Lower leg skin (tissue), 4 donors: ENCODE measurements around the gene HSD17B4. TPM values are rescaled to one million over a fixed set of nuclear protein-coding genes. Genes with fewer than 3 reads are reported as not detected.
"Not testable (repeated sequence)": the region's sequence is repeated elsewhere in the genome, so short reads cannot be mapped to it uniquely, and the experiment has no call there.

ENCODE experiments used
- DNase-seq, 2 donors: peaks; one replicate each; pipeline ENCODE4 v3.0.0-alpha.2; 2019; ENCODE audit warnings: low spot score in 2 of 2
- H3K4me3 ChIP-seq: fragments of 200-600 bp; sonication (generic); 2 replicates; pipeline ENCODE4 v1.5.1; 2017; ENCODE audit warnings: mild to moderate bottlenecking, low read depth; ENCODE audit not compliant: poor library complexity, severe bottlenecking
- POLR2A ChIP-seq, 2 donors: fragments of 450-650 bp; IDR thresholded peaks; one replicate each; pipeline ENCODE4 v1.6.1; 2016 to 2017; ENCODE audit warnings: antibody characterized with exemption in 2 of 2, mild to moderate bottlenecking in 1 of 2, moderate library complexity in 1 of 2
- WGBS, 2 donors: methylation state at CpG; one replicate each; pipeline ENCODE4 v1.1.5; 2018; 5-methylcytosine and 5-hydroxymethylcytosine counted together
- intact Hi-C: fragments of 100-400 bp; cut with DNase I; formaldehyde crosslinking; loops from one replicate; pipeline ENCODE4 v1.15.0; 2023; ENCODE audit warnings: low total_unique reads
- total RNA-seq, 4 donors: library from RNA; depleted of rRNA; stranded (reverse); fragments of >200 nt; gene quantifications; one replicate each; pipeline ENCODE4 v1.1.0, GENCODE V29; 2016
- TF ChIP-seq, protein P1 (sequence below), 3 donors: fragments of 450-650 bp; IDR thresholded peaks; one replicate each; pipeline ENCODE4 v1.5.1; 2016; ENCODE audit warnings: antibody characterized with exemption in 3 of 3, mild to moderate bottlenecking in 3 of 3, moderate library complexity in 2 of 3

HSD17B4 gene
- total RNA-seq, 4 donors from 2014 or later = 88.6 to 176 (median 132) TPM

- WGBS, 2 donors = 61 to 75% methylated on average over 2 of the region's 2 CpGs
- intact Hi-C loops = no loop called here
- TF ChIP-seq, protein P1, sequence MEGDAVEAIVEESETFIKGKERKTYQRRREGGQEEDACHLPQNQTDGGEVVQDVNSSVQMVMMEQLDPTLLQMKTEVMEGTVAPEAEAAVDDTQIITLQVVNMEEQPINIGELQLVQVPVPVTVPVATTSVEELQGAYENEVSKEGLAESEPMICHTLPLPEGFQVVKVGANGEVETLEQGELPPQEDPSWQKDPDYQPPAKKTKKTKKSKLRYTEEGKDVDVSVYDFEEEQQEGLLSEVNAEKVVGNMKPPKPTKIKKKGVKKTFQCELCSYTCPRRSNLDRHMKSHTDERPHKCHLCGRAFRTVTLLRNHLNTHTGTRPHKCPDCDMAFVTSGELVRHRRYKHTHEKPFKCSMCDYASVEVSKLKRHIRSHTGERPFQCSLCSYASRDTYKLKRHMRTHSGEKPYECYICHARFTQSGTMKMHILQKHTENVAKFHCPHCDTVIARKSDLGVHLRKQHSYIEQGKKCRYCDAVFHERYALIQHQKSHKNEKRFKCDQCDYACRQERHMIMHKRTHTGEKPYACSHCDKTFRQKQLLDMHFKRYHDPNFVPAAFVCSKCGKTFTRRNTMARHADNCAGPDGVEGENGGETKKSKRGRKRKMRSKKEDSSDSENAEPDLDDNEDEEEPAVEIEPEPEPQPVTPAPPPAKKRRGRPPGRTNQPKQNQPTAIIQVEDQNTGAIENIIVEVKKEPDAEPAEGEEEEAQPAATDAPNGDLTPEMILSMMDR (IDR thresholded peaks at IDR 0.05) = no peak
- TF ChIP-seq POLR2A (IDR thresholded peaks at IDR 0.05) = no peak
- no peak overlapping the region for H3K4me3 ChIP-seq
- DNase-seq = no peak
These were observed 49.4 kb downstream of the HSD17B4 start for GRCh38 chr5:119501671-119502179.

GRCh38 chr5:119503939-119504338, 51.6 kb downstream of the HSD17B4 start:
- intact Hi-C loops, DNase-seq, H3K4me3 ChIP-seq: not testable (repeated sequence)
- WGBS, 2 donors = 98 to 99% methylated on average over 4 of the region's 4 CpGs

DNA sequence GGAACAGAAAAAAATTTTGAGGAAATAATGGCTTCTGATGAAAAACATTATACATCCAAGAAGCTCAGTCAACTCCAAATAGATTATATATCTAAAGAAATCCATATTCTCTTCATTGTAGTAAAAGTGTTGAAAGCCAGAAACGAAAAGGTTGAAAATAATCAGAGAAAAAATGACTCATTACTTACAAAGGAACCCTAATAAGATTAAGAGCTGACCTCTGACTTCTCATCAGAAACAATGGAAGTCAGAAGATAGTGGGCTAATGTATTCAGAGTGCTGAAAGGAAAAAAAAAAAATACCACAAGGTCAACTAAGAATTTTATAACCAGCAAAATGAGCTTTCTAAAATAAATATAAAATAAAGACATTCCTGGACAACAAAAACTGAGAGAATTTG, 60.0 kb downstream of the HSD17B4 start:
- intact Hi-C loops = no loop called here
- TF ChIP-seq, protein P1 (IDR thresholded peaks at IDR 0.05) = no peak
- no peak for TF ChIP-seq POLR2A (IDR thresholded peaks at IDR 0.05)
- no peak for DNase-seq
- H3K4me3 ChIP-seq = no peak overlapping the region
- WGBS, 2 donors = 92 to 96% methylated on average over 1 of the region's 1 CpG

- WGBS, 2 donors = 96 to 98% methylated on average over 2 of the region's 2 CpGs
These were observed 62.9 kb downstream of the HSD17B4 start for GRCh38 chr5:119515192-119515591.

GRCh38 chr5:119517115-119517514, 64.8 kb downstream of the HSD17B4 start:
- WGBS, 2 donors = 78 to 93% methylated on average over 10 to 27 of the region's 30 CpGs
- intact Hi-C loops, DNase-seq, H3K4me3 ChIP-seq: not testable (repeated sequence)

More at GRCh38 chr5:119515192-119515591, 62.9 kb downstream of the HSD17B4 start:
- DNase-seq = no peak
- H3K4me3 ChIP-seq = no peak overlapping the region
- TF ChIP-seq POLR2A (IDR thresholded peaks at IDR 0.05) = no peak
- TF ChIP-seq, protein P1 (IDR thresholded peaks at IDR 0.05) = no peak
- intact Hi-C loops = no loop called here

- no peak overlapping the region for H3K4me3 ChIP-seq
- intact Hi-C loops = no loop called here
- no peak for TF ChIP-seq POLR2A (IDR thresholded peaks at IDR 0.05)
- TF ChIP-seq, protein P1 (IDR thresholded peaks at IDR 0.05) = no peak
- no peak for DNase-seq
- 71 to 81% methylated on average over 1 of the region's 1 CpG for WGBS, 2 donors
These were observed 68.9 kb downstream of the HSD17B4 start for GRCh38 chr5:119521232-119521631.

DNA sequence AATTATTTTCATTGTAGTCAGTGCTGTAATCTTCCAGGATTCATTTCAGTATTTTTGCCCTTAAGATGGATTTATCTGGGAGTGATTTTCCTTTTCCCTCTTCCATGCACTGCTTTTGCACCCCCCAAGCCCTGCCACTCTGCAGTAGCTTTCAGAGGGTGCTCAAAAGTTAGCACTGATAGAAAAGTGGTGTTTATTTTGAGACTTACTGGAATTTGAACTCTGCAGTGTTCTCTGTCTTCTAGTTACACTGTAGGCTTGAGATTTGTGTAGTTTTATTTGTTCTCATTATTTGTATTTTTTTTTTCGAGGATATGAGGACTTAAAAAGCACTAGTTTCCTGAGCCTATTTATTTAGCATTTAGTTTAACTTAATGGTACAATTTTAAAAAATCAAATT, 70.5 kb downstream of the HSD17B4 start:
- TF ChIP-seq, protein P1 (IDR thresholded peaks at IDR 0.05) = no peak
- no peak for TF ChIP-seq POLR2A (IDR thresholded peaks at IDR 0.05)
- intact Hi-C loops = no loop called here
- no peak overlapping the region for H3K4me3 ChIP-seq
- DNase-seq = no peak
- 90 to 91% methylated on average over 1 of the region's 1 CpG for WGBS, 2 donors
